ENCODE data around the gene SYTL5.

- TF ChIP-seq GATA2 (IDR thresholded peaks at IDR 0.05; ENCODE audit: low read depth, low read length) (no peak), GATA3 (IDR thresholded peaks at IDR 0.05; ENCODE audit: low read depth, low read length) (no peak)
These were observed 10.9 kb upstream of the SYTL5 start for GRCh38 chrX:37995428-37995827.

All from SH-SY5Y (cell line).